GM23338 (cell line): Measurements from ENCODE around the gene ZDHHC18.

Source experiments
- EZH2 ChIP-seq: fragments of 200-600 bp; sonication (generic); IDR thresholded peaks from one replicate; pipeline ENCODE4 v1.8.0; 2017; ENCODE audit warnings: antibody characterized with exemption, mild to moderate bottlenecking, low read depth; ENCODE audit not compliant: unreplicated experiment
- NANOG ChIP-seq: IDR thresholded peaks from 2 replicates; pipeline ENCODE4 v1.6.1; 2016; ENCODE audit warnings: antibody characterized with exemption, borderline replicate concordance
- TF ChIP-seq, protein P1 (sequence below), 2 experiments: fragments of 200-600 bp in 1 of 2; sonication (generic) in 1 of 2; conservative IDR thresholded peaks; 2 replicates each; pipeline versions ENCODE4 v1.5.1 to v1.6.1; 2016 to 2017; ENCODE audit warnings: antibody characterized with exemption in 2 of 2, low read depth in 2 of 2, mild to moderate bottlenecking in 2 of 2, moderate library complexity in 1 of 2
- TF ChIP-seq, protein P2 (sequence below): IDR thresholded peaks from one replicate; pipeline ENCODE4 v1.6.1; 2018; ENCODE audit warnings: antibody characterized with exemption; ENCODE audit not compliant: unreplicated experiment

DNA sequence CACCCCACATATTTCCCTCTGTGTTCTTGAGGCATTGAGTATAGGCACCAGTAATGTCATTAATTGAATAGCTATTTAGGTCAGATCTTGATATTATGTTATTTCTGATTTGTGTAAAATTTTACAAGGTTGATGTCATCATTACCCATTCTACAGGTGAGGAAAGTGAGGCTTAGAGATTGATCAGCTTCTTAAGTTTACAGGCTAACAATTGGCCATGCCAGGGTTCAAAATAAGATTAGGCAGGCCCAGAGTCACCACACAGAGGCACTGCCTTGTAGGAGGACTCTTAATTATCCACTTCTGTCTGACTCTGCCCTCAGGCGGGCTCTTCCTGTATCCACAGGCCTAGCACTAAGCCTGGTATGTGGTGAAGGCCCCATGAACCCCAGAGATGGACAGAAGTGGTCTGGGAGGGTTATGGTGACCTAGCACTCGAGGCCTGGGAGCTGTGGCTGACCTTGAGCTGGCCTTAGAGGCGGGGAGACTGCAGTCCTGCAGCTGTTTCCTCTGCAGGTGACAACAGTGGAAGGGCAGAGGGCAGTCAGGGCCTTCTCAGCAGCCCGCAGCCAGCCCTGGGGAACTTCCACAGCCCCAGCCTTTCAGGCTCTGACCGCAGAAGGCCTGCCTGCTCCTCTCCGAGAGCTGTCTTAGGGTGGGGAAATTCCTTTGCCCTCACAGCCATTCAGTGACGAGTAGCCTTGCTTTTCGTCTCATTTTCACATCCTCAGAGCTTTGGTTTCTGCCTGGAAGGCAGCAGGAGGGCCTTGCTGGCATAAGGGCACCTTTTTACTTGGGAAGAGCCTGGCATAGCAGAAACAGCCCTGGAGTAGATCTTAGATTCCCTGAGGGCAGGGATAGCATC is 12.2 kb downstream of the ZDHHC18 start:
- TF ChIP-seq, protein P1, sequence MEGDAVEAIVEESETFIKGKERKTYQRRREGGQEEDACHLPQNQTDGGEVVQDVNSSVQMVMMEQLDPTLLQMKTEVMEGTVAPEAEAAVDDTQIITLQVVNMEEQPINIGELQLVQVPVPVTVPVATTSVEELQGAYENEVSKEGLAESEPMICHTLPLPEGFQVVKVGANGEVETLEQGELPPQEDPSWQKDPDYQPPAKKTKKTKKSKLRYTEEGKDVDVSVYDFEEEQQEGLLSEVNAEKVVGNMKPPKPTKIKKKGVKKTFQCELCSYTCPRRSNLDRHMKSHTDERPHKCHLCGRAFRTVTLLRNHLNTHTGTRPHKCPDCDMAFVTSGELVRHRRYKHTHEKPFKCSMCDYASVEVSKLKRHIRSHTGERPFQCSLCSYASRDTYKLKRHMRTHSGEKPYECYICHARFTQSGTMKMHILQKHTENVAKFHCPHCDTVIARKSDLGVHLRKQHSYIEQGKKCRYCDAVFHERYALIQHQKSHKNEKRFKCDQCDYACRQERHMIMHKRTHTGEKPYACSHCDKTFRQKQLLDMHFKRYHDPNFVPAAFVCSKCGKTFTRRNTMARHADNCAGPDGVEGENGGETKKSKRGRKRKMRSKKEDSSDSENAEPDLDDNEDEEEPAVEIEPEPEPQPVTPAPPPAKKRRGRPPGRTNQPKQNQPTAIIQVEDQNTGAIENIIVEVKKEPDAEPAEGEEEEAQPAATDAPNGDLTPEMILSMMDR (conservative IDR thresholded peaks at IDR 0.05; ENCODE audit: low read depth in 2 of 2) = no peak
- TF ChIP-seq, protein P2, sequence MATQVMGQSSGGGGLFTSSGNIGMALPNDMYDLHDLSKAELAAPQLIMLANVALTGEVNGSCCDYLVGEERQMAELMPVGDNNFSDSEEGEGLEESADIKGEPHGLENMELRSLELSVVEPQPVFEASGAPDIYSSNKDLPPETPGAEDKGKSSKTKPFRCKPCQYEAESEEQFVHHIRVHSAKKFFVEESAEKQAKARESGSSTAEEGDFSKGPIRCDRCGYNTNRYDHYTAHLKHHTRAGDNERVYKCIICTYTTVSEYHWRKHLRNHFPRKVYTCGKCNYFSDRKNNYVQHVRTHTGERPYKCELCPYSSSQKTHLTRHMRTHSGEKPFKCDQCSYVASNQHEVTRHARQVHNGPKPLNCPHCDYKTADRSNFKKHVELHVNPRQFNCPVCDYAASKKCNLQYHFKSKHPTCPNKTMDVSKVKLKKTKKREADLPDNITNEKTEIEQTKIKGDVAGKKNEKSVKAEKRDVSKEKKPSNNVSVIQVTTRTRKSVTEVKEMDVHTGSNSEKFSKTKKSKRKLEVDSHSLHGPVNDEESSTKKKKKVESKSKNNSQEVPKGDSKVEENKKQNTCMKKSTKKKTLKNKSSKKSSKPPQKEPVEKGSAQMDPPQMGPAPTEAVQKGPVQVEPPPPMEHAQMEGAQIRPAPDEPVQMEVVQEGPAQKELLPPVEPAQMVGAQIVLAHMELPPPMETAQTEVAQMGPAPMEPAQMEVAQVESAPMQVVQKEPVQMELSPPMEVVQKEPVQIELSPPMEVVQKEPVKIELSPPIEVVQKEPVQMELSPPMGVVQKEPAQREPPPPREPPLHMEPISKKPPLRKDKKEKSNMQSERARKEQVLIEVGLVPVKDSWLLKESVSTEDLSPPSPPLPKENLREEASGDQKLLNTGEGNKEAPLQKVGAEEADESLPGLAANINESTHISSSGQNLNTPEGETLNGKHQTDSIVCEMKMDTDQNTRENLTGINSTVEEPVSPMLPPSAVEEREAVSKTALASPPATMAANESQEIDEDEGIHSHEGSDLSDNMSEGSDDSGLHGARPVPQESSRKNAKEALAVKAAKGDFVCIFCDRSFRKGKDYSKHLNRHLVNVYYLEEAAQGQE = no peak
- TF ChIP-seq NANOG = no peak
- TF ChIP-seq EZH2 = no peak
